Measurements from ENCODE around the gene SNRNP48.

Gene SNRNP48

DNA sequence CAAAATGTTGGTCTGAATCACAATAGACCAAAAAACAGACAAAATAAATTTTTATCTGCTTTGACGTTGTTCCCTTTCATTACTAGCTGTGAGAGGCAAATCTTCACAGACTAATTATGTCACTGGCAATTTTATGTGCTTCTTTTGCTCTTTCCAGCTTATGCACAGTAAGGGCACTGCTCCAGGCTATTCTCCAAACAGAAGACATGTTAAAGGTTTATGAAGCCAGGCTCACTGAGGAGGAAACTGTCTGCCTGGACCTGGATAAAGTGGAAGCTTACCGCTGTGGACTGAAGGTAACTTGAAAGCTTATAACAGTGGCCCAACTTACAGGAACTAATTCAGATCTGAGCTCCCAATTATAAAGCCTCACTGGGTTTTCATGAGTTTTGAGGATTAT is 15.5 kb upstream of the SNRNP48 start:
- no peaks in the 10 kb centered on the region for H3K9me3 ChIP-seq (ENCODE audit: control insufficient read depth in 1 of 2, low read length in 2 of 2)

DNA sequence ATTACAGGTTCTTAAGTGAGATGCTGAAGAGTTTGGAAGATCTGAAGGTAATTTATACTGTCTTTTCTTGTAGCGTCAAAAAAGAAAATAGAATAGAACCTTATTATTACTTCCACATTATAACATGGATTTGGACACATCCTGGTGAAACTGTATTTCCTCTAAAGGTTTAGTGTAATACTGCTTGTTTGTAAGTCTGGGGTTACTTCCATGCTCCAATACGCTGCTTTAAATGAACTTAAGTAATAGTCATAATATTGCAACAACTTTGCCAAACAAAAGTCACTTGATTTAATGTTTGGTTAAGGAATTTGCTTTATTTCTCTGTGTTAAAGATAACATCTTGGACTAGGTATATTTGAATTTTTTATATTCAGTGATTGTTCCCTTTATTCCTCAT is 11.5 kb upstream of the SNRNP48 start:
- Histone ChIP-seq H3K4me1 (ENCODE audit: control insufficient read depth in 1 of 2, insufficient read depth in 2 of 2, low read length in 2 of 2) (no peaks in the 10 kb centered on the region), H3K9ac (ENCODE audit: low read depth in 1 of 2, low read length in 2 of 2) (no peak overlapping the region)

More for the DNA sequence above, 15.5 kb upstream of the SNRNP48 start:
- Histone ChIP-seq H3K27ac (ENCODE audit: low read depth, low read length) (no peak overlapping the region), H3K4me1 (ENCODE audit: control insufficient read depth in 1 of 2, insufficient read depth in 2 of 2, low read length in 2 of 2) (no peaks in the 10 kb centered on the region), H3K4me3 (ENCODE audit: low read depth in 1 of 2, low read length in 2 of 2) (no peak overlapping the region), H3K9ac (ENCODE audit: low read depth in 1 of 2, low read length in 2 of 2) (no peak overlapping the region), H3K27me3 (ENCODE audit: control insufficient read depth in 1 of 2, insufficient read depth in 2 of 2, low read length in 2 of 2) (no peaks in the 10 kb centered on the region), H3K36me3 (ENCODE audit: control insufficient read depth in 1 of 2, insufficient read depth in 2 of 2, low read length in 2 of 2) (peaks cover 41 to 82% of the 10 kb centered on the region in 2 donors)

DNA sequence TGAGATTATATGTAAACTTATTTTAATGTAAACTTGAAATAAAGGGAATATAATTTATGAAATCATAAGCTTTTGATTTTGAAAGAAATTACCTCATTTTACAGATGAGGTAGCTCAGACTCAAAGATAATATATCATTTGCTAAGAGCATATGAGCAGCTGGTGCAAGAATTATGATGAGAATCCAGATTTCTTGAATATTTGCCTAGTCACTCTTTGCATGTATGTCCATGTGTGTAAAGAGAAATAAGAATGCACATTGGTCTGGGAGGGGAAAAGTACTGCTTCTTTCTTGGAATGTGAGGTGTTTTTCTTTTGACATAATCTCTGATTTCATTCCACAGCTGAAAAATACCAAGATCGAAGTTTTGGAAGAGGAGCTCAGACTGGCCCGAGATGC is 11.1 kb upstream of the SNRNP48 start:
- Histone ChIP-seq H3K4me1 (ENCODE audit: control insufficient read depth in 1 of 2, insufficient read depth in 2 of 2, low read length in 2 of 2) (no peaks in the 10 kb centered on the region), H3K36me3 (ENCODE audit: control insufficient read depth in 1 of 2, insufficient read depth in 2 of 2, low read length in 2 of 2) (peaks cover 49 to 78% of the 10 kb centered on the region in 2 donors), H3K27ac (ENCODE audit: low read depth, low read length) (no peak overlapping the region), H3K27me3 (ENCODE audit: control insufficient read depth in 1 of 2, insufficient read depth in 2 of 2, low read length in 2 of 2) (no peaks in the 10 kb centered on the region), H3K4me3 (ENCODE audit: low read depth in 1 of 2, low read length in 2 of 2) (no peak overlapping the region), H3K9ac (ENCODE audit: low read depth in 1 of 2, low read length in 2 of 2) (no peak overlapping the region), H3K9me3 (ENCODE audit: control insufficient read depth in 1 of 2, low read length in 2 of 2) (no peaks in the 10 kb centered on the region)

More for the DNA sequence above, 11.5 kb upstream of the SNRNP48 start:
- Histone ChIP-seq H3K27ac (ENCODE audit: low read depth, low read length) (no peak overlapping the region), H3K27me3 (ENCODE audit: control insufficient read depth in 1 of 2, insufficient read depth in 2 of 2, low read length in 2 of 2) (no peaks in the 10 kb centered on the region), H3K4me3 (ENCODE audit: low read depth in 1 of 2, low read length in 2 of 2) (no peak overlapping the region), H3K36me3 (ENCODE audit: control insufficient read depth in 1 of 2, insufficient read depth in 2 of 2, low read length in 2 of 2) (peaks cover 45 to 77% of the 10 kb centered on the region in 2 donors), H3K9me3 (ENCODE audit: control insufficient read depth in 1 of 2, low read length in 2 of 2) (no peaks in the 10 kb centered on the region)

DNA sequence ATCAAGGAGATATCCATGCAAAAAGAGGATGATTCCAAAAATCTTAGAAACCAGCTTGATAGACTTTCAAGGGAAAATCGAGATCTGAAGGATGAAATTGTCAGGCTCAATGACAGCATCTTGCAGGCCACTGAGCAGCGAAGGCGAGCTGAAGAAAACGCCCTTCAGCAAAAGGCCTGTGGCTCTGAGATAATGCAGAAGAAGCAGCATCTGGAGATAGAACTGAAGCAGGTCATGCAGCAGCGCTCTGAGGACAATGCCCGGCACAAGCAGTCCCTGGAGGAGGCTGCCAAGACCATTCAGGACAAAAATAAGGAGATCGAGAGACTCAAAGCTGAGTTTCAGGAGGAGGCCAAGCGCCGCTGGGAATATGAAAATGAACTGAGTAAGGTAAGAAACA is 10.1 kb upstream of the SNRNP48 start:
- H3K9ac ChIP-seq (ENCODE audit: low read depth in 1 of 2, low read length in 2 of 2): no peak overlapping the region
- H3K9me3 ChIP-seq (ENCODE audit: control insufficient read depth in 1 of 2, low read length in 2 of 2): no peaks in the 10 kb centered on the region
- H3K4me3 ChIP-seq (ENCODE audit: low read depth in 1 of 2, low read length in 2 of 2): no peak overlapping the region
- no peaks in the 10 kb centered on the region for H3K27me3 ChIP-seq (ENCODE audit: control insufficient read depth in 1 of 2, insufficient read depth in 2 of 2, low read length in 2 of 2)
- no peak overlapping the region for H3K27ac ChIP-seq (ENCODE audit: low read depth, low read length)
- H3K4me1 ChIP-seq (ENCODE audit: control insufficient read depth in 1 of 2, insufficient read depth in 2 of 2, low read length in 2 of 2): no peaks in the 10 kb centered on the region
- peaks cover 52 to 80% of the 10 kb centered on the region in 2 donors for H3K36me3 ChIP-seq (ENCODE audit: control insufficient read depth in 1 of 2, insufficient read depth in 2 of 2, low read length in 2 of 2)

DNA sequence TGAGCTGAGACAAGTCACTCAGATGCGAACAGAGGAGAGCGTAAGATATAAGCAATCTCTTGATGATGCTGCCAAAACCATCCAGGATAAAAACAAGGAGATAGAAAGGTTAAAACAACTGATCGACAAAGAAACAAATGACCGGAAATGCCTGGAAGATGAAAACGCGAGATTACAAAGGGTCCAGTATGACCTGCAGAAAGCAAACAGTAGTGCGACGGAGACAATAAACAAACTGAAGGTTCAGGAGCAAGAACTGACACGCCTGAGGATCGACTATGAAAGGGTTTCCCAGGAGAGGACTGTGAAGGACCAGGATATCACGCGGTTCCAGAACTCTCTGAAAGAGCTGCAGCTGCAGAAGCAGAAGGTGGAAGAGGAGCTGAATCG is 9.5 kb upstream of the SNRNP48 start:
- no peak overlapping the region for H3K9ac ChIP-seq (ENCODE audit: low read depth in 1 of 2, low read length in 2 of 2)
- H3K27me3 ChIP-seq (ENCODE audit: control insufficient read depth in 1 of 2, insufficient read depth in 2 of 2, low read length in 2 of 2): no peaks in the 10 kb centered on the region
- no peak overlapping the region for H3K27ac ChIP-seq (ENCODE audit: low read depth, low read length)
- no peak overlapping the region for H3K4me3 ChIP-seq (ENCODE audit: low read depth in 1 of 2, low read length in 2 of 2)
- H3K36me3 ChIP-seq (ENCODE audit: control insufficient read depth in 1 of 2, insufficient read depth in 2 of 2, low read length in 2 of 2): peaks cover 55 to 80% of the 10 kb centered on the region in 2 donors
- H3K4me1 ChIP-seq (ENCODE audit: control insufficient read depth in 1 of 2, insufficient read depth in 2 of 2, low read length in 2 of 2): no peaks in the 10 kb centered on the region
- no peaks in the 10 kb centered on the region for H3K9me3 ChIP-seq (ENCODE audit: control insufficient read depth in 1 of 2, low read length in 2 of 2)

DNA sequence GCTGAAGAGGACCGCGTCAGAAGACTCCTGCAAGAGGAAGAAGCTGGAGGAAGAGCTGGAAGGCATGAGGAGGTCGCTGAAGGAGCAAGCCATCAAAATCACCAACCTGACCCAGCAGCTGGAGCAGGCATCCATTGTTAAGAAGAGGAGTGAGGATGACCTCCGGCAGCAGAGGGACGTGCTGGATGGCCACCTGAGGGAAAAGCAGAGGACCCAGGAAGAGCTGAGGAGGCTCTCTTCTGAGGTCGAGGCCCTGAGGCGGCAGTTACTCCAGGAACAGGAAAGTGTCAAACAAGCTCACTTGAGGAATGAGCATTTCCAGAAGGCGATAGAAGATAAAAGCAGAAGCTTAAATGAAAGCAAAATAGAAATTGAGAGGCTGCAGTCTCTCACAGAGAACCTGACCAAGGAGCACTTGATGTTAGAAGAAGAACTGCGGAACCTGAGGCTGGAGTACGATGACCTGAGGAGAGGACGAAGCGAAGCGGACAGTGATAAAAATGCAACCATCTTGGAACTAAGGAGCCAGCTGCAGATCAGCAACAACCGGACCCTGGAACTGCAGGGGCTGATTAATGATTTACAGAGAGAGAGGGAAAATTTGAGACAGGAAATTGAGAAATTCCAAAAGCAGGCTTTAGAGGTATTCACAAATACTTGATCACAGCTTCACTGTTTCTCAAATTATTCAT is 8.9 kb upstream of the SNRNP48 start:
- Histone ChIP-seq H3K27ac (ENCODE audit: low read depth, low read length) (no peak overlapping the region), H3K27me3 (ENCODE audit: control insufficient read depth in 1 of 2, insufficient read depth in 2 of 2, low read length in 2 of 2) (no peaks in the 10 kb centered on the region), H3K4me3 (ENCODE audit: low read depth in 1 of 2, low read length in 2 of 2) (no peak overlapping the region), H3K9me3 (ENCODE audit: control insufficient read depth in 1 of 2, low read length in 2 of 2) (no peaks in the 10 kb centered on the region), H3K36me3 (ENCODE audit: control insufficient read depth in 1 of 2, insufficient read depth in 2 of 2, low read length in 2 of 2) (peaks cover 56 to 80% of the 10 kb centered on the region in 2 donors), H3K9ac (ENCODE audit: low read depth in 1 of 2, low read length in 2 of 2) (no peak overlapping the region), H3K4me1 (ENCODE audit: control insufficient read depth in 1 of 2, insufficient read depth in 2 of 2, low read length in 2 of 2) (no peaks in the 10 kb centered on the region)

DNA sequence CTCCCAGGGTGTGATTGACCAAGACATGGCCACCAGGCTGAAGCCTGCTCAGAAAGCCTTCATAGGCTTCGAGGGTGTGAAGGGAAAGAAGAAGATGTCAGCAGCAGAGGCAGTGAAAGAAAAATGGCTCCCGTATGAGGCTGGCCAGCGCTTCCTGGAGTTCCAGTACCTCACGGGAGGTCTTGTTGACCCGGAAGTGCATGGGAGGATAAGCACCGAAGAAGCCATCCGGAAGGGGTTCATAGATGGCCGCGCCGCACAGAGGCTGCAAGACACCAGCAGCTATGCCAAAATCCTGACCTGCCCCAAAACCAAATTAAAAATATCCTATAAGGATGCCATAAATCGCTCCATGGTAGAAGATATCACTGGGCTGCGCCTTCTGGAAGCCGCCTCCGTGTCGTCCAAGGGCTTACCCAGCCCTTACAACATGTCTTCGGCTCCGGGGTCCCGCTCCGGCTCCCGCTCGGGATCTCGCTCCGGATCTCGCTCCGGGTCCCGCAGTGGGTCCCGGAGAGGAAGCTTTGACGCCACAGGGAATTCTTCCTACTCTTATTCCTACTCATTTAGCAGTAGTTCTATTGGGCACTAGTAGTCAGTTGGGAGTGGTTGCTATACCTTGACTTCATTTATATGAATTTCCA is 4.6 kb upstream of the SNRNP48 start:
- Histone ChIP-seq H3K27me3 (ENCODE audit: control insufficient read depth in 1 of 2, insufficient read depth in 2 of 2, low read length in 2 of 2) (no peaks in the 10 kb centered on the region), H3K9ac (ENCODE audit: low read depth in 1 of 2, low read length in 2 of 2) (no peak overlapping the region), H3K4me3 (ENCODE audit: low read depth in 1 of 2, low read length in 2 of 2) (no peak overlapping the region), H3K36me3 (ENCODE audit: control insufficient read depth in 1 of 2, insufficient read depth in 2 of 2, low read length in 2 of 2) (peaks cover 39 to 40% of the 10 kb centered on the region in 2 donors), H3K9me3 (ENCODE audit: control insufficient read depth in 1 of 2, low read length in 2 of 2) (no peaks in the 10 kb centered on the region), H3K27ac (ENCODE audit: low read depth, low read length) (no peak overlapping the region), H3K4me1 (ENCODE audit: control insufficient read depth in 1 of 2, insufficient read depth in 2 of 2, low read length in 2 of 2) (peaks cover 10 to 19% of the 10 kb centered on the region in 2 donors)

DNA sequence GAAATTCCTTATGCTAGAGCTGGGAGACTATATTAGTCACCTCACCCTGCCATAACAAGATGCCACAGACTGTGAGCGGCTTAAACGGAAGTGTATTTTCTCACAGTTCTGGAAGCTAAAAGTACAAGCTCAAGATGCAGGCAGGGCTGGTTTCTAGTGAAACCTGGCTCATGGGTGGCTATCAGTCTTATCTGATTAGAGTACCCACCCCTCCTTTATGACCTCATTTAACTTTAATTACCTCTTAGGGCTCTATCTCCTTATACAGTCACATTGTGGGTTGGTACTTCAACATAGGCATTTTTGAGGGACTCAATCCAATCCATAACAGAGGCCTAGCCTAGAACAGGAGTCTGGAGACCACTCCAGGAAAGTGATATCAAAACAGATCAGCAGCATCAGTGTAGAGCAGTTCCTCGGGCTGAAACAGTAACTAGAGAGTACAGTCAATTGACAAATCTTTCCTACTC is 2.3 kb upstream of the SNRNP48 start:
- Histone ChIP-seq H3K27ac (ENCODE audit: low read depth, low read length) (peak overlapping the region; percentile 47), H3K27me3 (ENCODE audit: control insufficient read depth in 1 of 2, insufficient read depth in 2 of 2, low read length in 2 of 2) (no peaks in the 10 kb centered on the region), H3K4me1 (ENCODE audit: control insufficient read depth in 1 of 2, insufficient read depth in 2 of 2, low read length in 2 of 2) (peaks cover 22 to 32% of the 10 kb centered on the region in 2 donors), H3K4me3 (ENCODE audit: low read depth in 1 of 2, low read length in 2 of 2) (no peak overlapping the region), H3K9ac (ENCODE audit: low read depth in 1 of 2, low read length in 2 of 2) (peak overlapping the region in 1 of 2 donors; percentile 15), H3K36me3 (ENCODE audit: control insufficient read depth in 1 of 2, insufficient read depth in 2 of 2, low read length in 2 of 2) (peaks cover 29 to 30% of the 10 kb centered on the region in 2 donors), H3K9me3 (ENCODE audit: control insufficient read depth in 1 of 2, low read length in 2 of 2) (no peaks in the 10 kb centered on the region)

DNA sequence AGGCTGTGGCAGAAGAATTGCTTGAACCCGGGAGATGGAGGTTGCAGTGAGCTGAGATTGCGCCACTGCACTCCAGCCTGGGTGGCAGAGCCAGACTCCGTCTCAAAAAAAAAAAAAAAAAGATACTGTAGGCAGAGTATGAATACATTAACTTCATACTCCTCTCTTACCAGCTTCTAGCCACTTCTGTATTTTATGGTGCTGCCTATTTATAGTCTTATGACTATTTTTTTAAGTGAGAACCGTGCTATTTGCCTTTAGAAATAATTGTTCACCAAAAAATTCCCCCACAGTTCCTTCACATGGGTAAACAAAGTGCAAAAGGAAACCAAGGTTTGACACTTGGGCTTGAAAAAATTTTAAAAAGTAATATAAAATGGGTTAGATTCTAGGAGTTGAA is 1.5 kb upstream of the SNRNP48 start:
- peaks cover 22 to 37% of the 10 kb centered on the region in 2 donors for H3K4me1 ChIP-seq (ENCODE audit: control insufficient read depth in 1 of 2, insufficient read depth in 2 of 2, low read length in 2 of 2)
- H3K4me3 ChIP-seq (ENCODE audit: low read depth in 1 of 2, low read length in 2 of 2): no peak overlapping the region
- peaks cover 21% of the 10 kb centered on the region in 2 donors for H3K36me3 ChIP-seq (ENCODE audit: control insufficient read depth in 1 of 2, insufficient read depth in 2 of 2, low read length in 2 of 2)
- no peaks in the 10 kb centered on the region for H3K27me3 ChIP-seq (ENCODE audit: control insufficient read depth in 1 of 2, insufficient read depth in 2 of 2, low read length in 2 of 2)
- no peaks in the 10 kb centered on the region for H3K9me3 ChIP-seq (ENCODE audit: control insufficient read depth in 1 of 2, low read length in 2 of 2)
- no peak overlapping the region for H3K9ac ChIP-seq (ENCODE audit: low read depth in 1 of 2, low read length in 2 of 2)
- no peak overlapping the region for H3K27ac ChIP-seq (ENCODE audit: low read depth, low read length)

DNA sequence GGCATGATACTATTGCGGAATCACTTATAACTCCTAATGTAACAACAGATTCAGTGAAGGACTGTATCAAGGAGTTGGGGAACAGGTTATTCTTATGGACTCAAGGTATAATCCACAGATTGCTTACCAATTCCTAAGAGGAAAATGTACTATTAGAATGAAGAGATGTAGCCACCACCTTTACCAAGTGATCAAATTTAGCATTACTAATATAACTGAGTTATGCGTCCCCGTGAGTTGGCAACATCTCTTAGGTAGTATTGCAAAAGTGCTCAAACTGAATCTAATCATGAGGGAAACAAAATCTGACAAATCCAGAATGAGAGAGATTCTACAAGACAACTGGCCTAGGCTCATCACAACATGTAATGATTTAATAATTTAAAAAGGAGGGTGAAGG is 777 bp upstream of the SNRNP48 start:
- Histone ChIP-seq H3K4me3 (ENCODE audit: low read depth in 1 of 2, low read length in 2 of 2) (peak overlapping the region; percentile 76 to 89), H3K4me1 (ENCODE audit: control insufficient read depth in 1 of 2, insufficient read depth in 2 of 2, low read length in 2 of 2) (peaks cover 22 to 37% of the 10 kb centered on the region in 2 donors), H3K27ac (ENCODE audit: low read depth, low read length) (no peak overlapping the region), H3K9ac (ENCODE audit: low read depth in 1 of 2, low read length in 2 of 2) (no peak overlapping the region), H3K9me3 (ENCODE audit: control insufficient read depth in 1 of 2, low read length in 2 of 2) (no peaks in the 10 kb centered on the region), H3K36me3 (ENCODE audit: control insufficient read depth in 1 of 2, insufficient read depth in 2 of 2, low read length in 2 of 2) (peaks cover 14 to 17% of the 10 kb centered on the region in 2 donors), H3K27me3 (ENCODE audit: control insufficient read depth in 1 of 2, insufficient read depth in 2 of 2, low read length in 2 of 2) (no peaks in the 10 kb centered on the region)

All from duodenal mucosa (tissue), 2 donors.